Peyer's patch (tissue), 4 donors: ENCODE measurements around the gene GLRA3.

ENCODE experiments used
- POLR2A ChIP-seq, 2 donors: fragments of 450-650 bp; IDR thresholded peaks; one replicate each; pipeline ENCODE4 v1.5.1; 2017; ENCODE audit warnings: antibody characterized with exemption in 2 of 2, mild to moderate bottlenecking in 2 of 2, moderate library complexity in 2 of 2
- TF ChIP-seq, protein P1 (sequence below), 6 experiments: fragments of 450-650 bp in 4 of 6; fragments of 200-600 bp in 2 of 6; sonication (generic) in 1 of 6; IDR thresholded peaks; one replicate each; pipeline ENCODE4 v1.5.1; 2017 to 2019; ENCODE audit warnings: antibody characterized with exemption in 6 of 6, mild to moderate bottlenecking in 3 of 6, moderate library complexity in 1 of 6

DNA sequence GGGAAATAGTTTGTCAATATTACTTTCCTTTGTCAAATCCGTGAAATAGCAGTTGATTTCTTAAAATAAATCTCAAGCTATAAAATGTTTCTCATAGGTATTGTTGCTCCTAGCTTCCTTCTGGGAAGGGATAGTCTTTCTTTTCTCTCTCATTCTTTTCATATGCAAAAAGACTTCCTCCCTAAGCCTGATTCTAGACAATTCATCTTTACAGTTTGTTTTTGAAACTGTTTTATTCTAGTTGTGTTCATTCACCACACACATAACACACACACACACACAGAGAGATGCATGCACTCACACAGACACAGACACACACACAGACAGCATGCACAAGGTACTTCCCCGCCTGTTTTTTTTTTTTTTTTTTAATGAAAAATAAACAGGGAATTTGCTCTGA is 18.2 kb downstream of the GLRA3 start:
- no peak for TF ChIP-seq POLR2A (IDR thresholded peaks at IDR 0.05)
- TF ChIP-seq, protein P1, sequence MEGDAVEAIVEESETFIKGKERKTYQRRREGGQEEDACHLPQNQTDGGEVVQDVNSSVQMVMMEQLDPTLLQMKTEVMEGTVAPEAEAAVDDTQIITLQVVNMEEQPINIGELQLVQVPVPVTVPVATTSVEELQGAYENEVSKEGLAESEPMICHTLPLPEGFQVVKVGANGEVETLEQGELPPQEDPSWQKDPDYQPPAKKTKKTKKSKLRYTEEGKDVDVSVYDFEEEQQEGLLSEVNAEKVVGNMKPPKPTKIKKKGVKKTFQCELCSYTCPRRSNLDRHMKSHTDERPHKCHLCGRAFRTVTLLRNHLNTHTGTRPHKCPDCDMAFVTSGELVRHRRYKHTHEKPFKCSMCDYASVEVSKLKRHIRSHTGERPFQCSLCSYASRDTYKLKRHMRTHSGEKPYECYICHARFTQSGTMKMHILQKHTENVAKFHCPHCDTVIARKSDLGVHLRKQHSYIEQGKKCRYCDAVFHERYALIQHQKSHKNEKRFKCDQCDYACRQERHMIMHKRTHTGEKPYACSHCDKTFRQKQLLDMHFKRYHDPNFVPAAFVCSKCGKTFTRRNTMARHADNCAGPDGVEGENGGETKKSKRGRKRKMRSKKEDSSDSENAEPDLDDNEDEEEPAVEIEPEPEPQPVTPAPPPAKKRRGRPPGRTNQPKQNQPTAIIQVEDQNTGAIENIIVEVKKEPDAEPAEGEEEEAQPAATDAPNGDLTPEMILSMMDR (IDR thresholded peaks at IDR 0.05) = no peak
